ENCODE data around the gene DNM3.
"Not testable (repeated sequence)": the region's sequence is repeated elsewhere in the genome, so short reads cannot be mapped to it uniquely, and the experiment has no call there.

DNM3 gene

DNA sequence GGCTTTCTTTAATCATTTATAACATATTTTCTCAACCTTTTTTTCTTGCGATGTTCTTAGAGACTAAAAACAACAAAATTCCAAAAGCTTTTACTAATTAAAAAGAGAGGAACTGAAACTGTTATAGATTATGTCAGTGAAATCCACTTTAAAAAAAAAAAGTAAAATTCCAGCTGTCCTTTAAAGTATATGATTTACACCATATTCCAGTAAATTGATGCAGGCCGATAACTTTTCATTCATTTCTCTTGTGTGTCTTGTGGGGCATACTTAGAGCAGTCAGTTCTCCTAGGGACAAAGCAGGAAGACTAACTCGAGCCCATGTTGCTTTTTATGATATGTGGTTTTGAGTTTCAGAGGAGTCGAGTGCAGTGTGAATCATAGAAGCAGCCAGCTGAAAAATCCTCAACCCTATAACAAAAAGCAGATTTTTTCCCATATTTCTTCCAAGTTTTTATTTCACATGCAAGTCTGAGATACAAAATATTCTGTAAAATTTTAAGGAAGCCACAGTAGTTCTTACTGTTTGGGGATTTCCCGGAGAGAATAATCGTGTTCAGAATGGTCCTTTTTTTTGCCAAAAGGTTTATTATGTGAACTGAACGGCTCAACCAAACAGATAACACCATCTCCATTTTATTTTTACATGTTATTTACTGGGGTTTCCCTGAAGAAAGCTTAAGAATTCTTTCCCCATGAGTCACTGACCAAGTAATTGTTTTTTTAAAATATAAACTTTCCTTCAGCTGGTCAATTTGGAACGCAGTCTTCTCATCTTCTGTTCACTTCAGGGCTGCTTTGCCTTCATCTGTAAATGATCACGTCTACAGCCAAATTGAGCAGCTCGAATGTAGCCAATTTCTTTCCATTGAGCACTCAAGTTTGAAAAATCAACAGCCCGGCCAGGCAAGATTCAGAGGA lies 502.2 kb downstream of the DNM3 start:
- DNase-seq: no peak

DNA sequence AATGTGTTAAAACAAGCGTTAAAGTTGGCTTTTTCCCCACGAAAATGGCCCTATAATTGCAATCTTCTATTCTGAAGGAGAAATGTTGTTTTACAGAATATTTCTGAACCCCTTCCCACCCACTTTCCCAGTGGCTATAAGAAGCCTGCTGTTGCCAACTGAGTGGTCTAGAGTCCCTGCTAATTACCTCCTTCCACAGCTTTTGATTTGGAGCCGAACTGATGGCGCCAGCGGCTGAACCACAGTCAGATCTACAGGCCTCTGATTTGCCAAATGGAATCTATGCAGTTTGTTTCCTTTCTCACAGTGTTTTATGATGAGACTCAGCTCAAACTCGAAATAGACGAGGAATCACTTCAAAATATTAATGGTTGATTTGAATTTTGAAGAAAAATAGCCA lies 503.1 kb downstream of the DNM3 start:
- DNase-seq: no peak

DNA sequence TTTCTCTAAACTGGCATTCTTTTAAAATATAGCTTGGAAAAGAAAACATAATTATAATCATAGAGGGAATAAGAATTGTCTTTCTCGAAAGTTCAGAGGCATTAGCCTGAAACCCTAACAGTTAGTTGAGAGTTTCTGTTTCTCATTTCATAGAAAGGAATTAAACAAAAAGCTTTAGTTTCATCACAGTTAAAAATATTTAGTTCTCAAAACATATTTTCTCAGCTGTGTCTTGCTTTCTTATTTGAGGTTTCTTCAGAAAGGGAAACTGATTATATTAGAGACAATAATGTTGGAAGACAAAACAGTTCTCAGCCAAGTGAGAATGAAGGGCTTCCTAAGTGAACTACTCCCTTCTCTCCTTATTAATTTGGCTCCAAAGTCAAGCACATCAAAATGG lies 503.8 kb downstream of the DNM3 start:
- DNase-seq: no peak

DNA sequence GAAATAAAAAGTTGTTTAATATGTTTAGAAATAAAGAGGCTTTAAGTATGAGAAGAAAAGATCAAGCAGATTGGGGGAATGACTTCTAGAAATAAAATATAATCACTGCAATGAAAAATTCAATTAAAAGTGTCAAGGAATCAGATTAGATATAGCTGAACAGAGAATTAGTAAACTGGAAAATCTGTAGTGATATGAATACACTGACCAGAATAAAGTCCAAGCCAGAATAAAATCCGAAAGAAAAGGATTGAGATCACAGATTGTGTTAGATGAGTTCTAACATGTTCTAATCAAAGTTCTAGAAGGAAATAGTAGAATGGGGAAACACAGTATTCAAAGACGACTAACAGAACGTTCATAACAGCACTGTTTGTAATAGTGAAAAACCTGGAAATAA lies 506.1 kb downstream of the DNM3 start:
- no peak for DNase-seq

DNA sequence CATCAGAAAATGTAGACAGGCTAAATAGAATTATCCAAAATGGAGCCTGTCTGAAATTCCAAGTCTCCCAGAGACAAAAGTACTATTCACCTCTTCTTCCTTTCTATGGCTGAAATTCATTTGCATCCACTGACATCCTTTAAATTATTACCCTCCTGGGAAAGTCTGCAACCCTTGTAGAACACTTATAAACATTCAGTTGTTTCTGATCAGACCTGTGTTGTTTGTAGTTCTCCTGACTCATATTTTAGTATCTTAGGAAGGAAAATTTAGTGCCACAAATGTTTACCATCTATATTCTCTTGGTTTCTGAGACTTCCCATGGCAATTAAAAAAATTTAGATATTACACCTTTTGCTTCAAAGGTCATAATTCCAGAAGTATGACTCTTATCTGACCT lies 509.6 kb downstream of the DNM3 start:
- DNase-seq: no peak

DNA sequence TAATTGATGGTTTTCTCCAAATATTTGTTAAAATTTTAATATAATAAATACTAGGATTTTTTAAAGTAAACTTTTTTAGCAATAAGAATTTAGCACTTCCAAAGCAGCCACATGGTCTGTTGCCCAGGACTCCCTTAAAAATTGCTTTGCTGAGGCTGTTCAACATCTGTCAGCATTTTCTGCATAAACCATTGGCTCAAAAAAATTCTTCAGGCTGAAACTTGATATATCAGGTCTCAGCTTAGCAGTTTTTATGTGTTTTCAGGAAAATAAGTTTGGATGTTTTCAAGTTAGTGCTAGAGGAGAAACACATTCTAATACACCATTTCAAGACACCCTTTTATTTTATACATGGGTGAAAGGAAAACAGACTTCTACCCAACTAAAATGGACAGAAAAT lies 510.0 kb downstream of the DNM3 start:
- DNase-seq: no peak

DNA sequence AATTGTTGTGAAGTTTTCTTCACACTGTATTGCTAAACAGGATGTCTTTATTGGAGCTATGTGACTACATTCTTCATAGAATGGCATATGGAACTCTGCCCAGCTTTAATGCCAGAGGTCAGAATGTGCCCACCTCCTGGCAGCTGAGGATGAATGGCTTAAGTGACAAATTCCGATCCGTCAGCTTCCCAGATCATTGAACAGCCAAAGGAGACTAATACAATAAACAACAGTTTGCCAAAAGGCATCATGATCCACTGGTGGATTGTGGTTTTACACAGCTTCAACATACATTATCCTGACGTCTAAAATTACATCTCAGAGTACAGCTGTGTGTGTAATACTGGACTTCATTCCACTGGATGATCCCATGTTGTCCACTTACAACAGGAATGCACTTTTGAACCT lies 510.5 kb downstream of the DNM3 start:
- DNase-seq: no peak

DNA sequence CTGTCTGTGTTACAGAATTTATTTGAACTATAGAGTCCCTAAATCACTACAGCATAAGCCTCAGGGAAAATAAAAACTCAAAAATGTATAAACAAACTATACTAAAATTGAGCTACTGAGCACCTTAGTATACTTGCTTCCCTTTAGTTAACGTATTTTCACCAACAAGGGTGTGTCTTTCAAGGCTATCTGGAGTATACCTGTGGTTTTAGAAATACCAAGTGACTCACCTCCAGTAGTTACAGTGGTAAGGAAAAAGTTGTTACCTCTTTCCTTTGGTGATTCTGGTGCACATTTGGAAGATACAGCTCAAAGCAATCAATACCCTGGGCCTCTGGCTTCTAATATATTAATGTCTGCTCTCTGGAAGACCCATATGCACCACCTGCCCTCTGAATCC lies 511.1 kb downstream of the DNM3 start:
- no peak for DNase-seq

DNA sequence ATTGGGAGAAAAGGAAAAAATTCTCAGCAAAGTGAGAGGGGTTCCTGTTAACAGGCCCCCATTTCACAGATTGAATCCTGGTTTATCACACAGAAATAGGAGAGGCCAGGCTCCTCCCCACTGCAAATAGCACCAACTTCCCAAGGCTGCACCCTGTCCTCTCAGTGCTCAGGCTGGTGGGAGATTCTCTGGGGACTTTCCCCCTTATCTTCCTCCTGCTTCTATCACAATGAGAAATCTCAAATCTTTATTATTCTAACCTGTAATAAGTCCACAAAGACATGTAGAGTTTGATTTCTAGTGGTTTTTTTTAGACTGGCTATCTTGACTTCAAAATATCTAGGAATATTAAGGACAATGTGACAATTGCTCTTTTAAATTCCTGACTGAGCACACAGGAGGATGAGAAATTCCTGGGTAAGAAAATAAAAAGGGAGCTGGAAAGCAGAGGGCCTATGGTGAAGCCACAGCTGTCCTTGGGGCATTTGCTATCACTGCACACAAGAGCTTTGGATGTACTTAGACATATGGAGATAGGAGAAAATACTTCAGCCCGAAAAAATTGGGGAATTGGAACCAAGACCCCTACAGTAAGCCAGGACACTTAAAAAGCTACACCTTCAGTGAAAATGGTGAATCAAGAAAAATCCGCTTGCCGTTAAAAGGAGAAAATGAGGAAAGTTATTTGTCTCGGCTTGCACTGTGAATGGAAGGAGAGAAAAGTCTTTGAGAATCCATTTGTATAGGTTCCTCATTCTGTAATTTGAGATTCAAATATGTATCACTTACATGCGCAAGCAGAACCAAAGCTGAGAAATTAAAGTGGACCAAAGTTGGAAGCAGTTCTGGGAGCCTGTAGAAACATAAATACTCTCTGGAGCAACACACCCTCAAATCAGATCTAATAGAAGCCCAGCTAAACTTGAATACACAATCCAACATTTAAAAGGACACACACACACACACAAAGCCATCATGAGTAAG lies 513.3 kb downstream of the DNM3 start:
- no peak for DNase-seq

DNA sequence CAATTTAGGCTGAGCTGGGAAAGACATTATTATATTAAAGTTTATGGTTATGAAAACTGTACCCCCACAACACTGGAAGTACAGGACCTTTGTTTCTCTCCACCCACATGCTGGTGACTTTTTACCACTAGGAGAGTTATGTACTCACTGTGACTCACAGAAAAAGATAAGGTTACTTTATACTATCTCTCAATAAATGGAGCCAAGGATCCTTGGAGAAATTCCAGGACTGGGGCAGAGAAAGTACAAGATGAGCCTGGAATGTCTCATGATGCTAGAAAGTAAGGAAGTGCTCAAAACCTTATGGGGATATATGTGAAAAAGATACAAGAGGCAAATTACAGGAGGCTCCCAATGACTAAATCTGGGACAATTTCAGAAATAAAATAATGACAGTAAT lies 515.3 kb downstream of the DNM3 start:
- no peak for DNase-seq

DNA sequence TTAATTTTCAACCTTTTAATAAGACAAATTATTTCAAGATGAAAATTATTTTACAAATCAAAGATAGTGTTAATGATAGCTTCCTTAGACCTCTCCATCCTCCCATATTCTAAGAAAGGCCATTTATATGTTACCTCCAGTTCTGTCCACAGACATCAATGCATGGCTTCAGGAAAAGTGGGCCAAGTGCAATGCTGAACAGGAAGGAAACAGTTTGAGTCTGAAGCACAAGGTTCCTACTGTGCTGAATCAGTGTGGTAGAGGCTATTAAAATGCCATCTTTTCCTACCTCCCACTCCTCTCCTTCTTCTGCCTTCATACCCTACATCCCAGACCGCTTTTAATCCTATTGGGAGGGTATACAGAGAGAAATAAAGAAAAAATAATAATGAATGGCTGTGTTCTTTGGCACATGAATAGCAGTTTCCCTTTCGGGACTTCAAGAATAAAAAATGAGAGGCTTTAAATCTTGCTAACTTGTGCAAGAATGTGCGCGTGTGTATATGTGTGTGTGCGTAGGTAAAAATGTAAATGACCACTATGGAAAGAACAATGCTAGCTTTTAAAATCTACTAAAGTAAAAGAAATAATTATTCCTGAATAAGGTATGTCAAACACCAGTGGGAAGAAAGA lies 516.6 kb downstream of the DNM3 start:
- no peak for DNase-seq

DNA sequence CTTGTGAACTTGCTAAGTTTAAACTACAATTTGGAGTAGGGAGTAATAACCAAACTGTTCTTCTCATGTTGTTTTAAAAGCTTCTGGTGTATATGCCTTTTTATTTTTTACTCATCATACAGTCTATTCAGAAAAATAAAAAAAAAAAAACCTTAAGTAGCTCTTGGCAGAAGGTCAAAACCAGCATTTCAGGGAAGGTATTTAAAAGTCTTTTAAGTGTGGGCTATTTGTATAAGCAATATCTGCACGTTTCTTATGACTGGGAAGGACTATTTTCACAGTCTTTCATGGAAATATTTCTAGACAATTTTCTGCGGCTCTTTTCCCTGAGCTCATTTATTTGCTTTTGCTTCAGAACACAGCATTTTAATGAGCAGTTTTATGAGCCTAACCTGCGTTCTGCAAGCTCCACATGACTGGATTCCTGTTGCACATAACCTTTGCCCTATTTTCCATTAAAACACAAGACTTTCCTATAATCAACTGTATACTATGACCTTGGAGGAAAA lies 518.2 kb downstream of the DNM3 start:
- no peak for DNase-seq

DNA sequence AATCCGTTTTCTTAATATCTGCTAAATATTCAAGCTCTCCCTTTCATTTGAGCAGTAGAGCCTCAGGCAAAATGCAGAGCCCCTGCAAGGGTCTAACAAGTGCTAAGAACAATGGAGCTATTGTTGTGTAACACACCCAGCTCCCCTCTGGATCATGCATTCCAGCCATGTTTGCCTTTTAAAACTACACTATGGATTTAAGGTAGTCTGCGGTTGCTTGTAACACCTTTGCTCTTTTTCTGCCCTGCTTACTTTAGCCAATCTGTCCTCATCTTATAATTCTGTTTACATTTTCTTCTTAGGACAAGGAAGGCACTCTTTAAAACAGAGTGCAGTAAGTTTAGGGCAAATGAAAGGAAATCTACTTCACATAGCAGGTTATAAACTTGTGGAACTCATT lies 519.2 kb downstream of the DNM3 start:
- no peak for DNase-seq

DNA sequence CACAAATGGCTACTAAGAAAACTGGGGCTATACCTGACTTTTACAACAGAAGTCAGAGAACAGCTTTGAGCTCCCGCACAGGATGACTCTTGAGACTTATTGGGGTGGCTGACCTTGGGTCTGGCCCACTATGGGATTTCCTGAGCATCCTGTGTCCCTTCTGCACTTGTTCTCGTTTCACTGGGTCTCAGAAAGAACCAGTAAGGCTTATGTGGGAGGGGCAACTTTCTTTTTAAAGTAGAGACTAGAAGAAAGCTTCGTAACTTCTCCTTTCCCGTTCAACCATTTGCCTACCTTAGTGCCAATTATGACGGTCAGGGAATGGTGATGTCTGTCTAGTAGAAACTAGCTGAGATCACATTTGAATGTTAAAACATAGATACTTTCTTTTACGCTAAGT lies 519.7 kb downstream of the DNM3 start:
- DNase-seq: no peak

DNA sequence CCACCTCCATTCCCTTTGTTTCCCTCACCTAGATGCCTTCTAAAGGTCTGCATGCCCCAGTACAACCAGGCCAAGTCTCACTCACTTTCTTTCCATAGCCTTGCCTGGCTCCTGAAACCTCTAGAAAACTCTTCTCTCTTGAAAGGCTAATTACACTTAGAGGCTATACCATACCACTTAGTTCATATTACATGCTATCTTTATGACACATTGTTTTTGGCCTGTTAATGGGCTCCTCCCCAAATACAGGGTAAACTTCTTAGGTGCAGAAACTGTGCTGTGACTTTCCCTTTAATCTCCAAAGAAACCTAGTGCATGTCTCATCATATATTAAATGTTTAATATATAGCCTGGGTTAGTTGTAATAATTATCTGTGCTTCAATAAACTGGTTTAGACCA lies 522.6 kb downstream of the DNM3 start:
- no peak for DNase-seq

DNA sequence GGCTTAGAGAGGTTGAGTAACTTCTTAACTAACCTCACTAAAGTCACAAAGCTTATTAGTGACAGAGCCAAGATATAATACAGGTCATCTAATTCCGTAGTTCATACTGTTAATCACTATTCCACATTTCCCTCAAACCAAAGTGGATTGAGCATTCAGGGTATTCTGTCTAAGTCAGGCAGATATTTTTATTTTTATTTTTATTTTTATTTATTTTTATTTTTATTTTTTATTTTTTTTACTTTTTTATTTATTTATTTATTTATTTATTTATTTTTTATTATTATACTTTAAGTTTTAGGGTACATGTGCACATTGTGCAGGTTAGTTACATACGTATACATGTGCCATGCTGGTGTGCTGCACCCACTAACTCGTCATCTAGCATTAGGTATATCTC lies 530.3 kb downstream of the DNM3 start:
- not testable (repeated sequence) for DNase-seq

DNA sequence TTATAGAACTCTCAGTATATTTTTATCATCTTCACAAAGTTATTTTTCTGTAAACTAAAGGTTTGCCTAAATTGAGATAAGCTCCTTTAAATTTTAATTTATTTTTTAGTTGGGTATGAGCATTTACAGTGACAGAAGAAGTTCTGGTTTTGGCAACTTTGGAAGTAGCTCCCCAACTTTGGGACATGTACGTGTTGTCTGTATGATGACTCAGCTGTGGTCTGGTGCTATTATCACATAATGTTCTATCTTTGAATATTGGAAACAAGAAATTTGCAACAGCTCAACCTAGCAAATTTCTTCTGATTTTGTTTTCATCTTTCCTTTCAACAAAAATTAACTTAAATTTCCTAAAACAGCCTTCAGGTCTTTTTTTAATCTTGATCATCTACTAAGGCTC lies 532.6 kb downstream of the DNM3 start:
- DNase-seq: no peak

DNA sequence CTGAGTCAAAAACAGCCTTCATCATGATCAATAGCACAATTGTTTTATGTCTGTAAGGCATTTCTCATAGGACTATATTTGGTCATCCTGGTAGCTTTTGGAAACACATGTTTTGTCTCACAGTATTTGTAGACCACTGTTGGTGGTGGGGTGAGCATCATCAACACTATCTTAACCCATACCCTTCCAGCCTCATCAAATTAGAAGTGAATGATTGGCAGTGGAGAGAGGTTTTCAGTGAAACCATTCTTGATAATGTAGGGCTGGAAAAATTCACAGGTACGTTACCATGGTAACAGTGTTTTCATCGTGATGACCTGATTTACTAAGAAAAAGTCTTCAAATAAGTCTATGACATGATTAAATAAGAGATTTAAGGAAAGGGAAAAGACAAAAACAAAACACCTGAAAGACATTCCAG lies 533.9 kb downstream of the DNM3 start:
- DNase-seq: no peak

DNA sequence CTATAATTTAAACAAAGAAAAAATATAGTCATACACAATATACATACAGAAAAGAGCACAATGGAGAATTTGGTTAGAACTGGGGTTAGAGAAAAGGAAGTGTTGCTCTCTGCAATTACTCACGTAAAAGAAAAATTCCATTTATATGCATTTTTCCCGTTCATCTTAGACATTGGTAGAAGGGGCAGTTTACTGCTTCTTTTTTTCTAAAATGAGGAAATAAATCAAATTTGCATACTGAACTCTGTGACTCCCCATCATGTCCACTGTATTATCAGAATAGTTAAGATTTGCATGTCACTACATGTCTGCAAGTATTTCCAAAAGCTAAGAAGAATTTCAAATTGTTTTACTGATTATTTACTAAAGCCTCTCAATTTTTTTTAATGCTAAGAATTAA lies 535.1 kb downstream of the DNM3 start:
- DNase-seq: no peak

DNA sequence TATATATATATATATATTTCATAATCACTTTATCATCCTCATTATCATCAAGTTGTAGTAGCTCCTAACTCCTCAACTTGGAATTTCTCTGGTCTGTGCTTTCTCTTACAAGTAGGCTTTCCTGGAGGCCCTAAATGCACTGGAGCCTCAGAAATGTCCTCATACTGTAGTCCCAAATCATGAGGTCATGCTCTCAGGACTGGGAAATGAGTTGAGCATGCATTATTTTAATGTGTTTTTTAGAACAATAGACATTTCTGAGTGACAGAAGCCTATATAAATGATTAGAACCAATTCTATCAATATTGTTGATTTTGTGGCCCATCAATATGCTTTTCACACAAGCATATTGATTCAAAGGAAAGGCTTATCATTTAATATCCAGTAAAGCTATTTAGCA lies 536.3 kb downstream of the DNM3 start:
- DNase-seq: no peak

DNA sequence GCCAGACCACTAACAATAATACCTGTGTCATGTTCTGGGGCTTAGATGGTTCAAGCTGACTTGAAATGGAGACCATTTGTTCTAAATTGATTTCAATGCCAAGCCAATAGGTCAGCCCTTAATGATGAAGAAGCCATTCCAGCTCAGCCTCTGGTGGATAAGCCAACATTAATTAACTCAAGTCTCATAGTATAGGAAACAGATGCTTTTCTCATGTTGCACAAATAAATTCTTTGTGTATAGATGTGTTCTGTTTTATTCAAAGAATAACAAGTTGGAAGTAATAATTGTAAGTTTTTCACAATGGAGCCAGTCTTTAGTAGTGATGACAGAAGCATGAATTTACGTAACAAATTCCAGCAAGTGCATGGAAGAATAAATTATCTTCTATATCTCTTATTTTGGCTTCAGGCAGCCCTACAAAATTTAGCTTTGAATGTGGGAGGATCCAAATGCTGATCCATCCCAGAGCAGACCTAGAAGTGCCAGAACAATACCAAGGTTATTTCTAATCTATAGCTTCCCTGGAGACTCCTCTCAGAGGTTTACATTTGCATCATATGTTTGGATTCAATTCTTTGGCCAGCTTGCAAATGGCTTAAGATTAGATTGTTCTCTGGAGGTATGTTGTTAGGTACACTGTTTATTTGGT lies 536.9 kb downstream of the DNM3 start:
- no peak for DNase-seq

DNA sequence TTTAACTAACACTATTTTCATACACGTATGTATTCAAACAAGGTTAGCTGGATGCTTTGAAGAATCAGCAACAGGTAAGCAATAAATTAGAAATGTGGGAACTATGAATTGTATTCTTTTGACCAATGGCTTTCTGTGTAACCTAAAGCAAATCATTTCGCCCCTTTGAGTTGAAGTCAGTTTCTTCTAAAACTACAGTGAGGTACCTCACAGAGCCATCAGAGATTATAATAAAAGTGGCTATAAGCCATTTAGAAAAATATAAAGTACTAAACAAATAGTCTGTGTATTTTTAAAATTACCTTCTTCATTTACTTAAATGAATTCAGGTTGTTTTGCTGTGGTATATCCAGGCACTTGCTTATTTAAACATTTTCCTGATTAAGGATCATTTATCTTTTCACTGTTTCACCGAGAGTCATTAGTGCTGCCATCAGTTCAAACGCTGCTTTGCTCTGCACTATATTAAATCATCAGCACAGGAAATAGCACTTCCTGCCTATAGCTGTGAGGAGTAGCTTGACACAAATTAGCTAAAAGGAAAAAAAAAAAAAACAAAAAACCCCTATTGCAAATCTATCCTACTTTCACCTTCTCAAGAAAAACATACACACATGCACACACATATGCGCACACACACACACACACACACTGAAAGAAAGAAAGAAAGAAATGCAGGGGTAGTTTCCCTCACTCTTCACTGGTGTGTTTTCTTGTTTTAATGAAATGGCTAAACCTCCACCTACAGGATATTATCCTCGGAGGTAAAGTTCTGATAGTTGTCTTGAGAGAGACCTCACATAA lies 539.3 kb downstream of the DNM3 start:
- DNase-seq: no peak

Measured in stimulated activated CD4-positive, alpha-beta T cell treated with anti-CD3 and anti-CD28 coated beads, Interleukin-1b, Interleukin-23, amount 100 ng/mL, for 48 hours (primary cell).